Tibial nerve (tissue), 3 donors: ENCODE measurements around the gene PIK3CB.

Experiments
- POLR2A ChIP-seq, 2 donors: fragments of 450-650 bp; IDR thresholded peaks; one replicate each; pipeline ENCODE4 v1.6.1; 2017; ENCODE audit warnings: antibody characterized with exemption in 2 of 2, mild to moderate bottlenecking in 2 of 2, moderate library complexity in 2 of 2
- TF ChIP-seq, protein P1 (sequence below), 5 experiments: fragments of 200-600 bp in 3 of 5; fragments of 450-650 bp in 2 of 5; sonication (generic) in 3 of 5; IDR thresholded peaks; one replicate each; pipeline ENCODE4 v1.5.1; 2016 to 2019; ENCODE audit warnings: antibody characterized with exemption in 5 of 5, mild to moderate bottlenecking in 3 of 5, moderate library complexity in 2 of 5

DNA sequence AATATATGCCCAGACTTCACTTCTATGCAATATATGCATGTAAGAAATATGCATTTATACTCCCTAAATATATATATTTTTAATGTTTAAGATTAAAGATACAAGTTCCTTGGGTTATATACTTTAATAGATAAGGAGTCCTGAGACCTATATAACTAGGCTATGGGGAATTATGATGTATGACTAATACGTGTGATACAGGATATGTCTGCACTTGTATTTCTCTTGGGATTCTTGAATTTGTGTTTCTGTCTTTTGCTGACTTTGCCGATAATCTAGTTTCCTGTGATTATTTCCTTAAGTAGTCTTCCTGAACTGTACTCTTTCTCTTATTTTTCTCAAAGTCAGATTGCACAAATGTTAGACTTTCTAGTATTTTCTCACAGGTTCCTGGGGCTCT, 109.6 kb downstream of the PIK3CB start:
- no peak for TF ChIP-seq POLR2A (IDR thresholded peaks at IDR 0.05)
- TF ChIP-seq, protein P1, sequence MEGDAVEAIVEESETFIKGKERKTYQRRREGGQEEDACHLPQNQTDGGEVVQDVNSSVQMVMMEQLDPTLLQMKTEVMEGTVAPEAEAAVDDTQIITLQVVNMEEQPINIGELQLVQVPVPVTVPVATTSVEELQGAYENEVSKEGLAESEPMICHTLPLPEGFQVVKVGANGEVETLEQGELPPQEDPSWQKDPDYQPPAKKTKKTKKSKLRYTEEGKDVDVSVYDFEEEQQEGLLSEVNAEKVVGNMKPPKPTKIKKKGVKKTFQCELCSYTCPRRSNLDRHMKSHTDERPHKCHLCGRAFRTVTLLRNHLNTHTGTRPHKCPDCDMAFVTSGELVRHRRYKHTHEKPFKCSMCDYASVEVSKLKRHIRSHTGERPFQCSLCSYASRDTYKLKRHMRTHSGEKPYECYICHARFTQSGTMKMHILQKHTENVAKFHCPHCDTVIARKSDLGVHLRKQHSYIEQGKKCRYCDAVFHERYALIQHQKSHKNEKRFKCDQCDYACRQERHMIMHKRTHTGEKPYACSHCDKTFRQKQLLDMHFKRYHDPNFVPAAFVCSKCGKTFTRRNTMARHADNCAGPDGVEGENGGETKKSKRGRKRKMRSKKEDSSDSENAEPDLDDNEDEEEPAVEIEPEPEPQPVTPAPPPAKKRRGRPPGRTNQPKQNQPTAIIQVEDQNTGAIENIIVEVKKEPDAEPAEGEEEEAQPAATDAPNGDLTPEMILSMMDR (IDR thresholded peaks at IDR 0.05) = no peak
